Measurements from ENCODE around the gene TTLL13.
A peak's percentile ranks its signal among the peaks of the same experiment; 100 is the strongest.
"Not testable (repeated sequence)": the region's sequence is repeated elsewhere in the genome, so short reads cannot be mapped to it uniquely, and the experiment has no call there.

The TTLL13 gene

GRCh38 chr15:90240856-90241255 lies 8.5 kb upstream of the TTLL13 start:
- DNase-seq: no peak

DNA sequence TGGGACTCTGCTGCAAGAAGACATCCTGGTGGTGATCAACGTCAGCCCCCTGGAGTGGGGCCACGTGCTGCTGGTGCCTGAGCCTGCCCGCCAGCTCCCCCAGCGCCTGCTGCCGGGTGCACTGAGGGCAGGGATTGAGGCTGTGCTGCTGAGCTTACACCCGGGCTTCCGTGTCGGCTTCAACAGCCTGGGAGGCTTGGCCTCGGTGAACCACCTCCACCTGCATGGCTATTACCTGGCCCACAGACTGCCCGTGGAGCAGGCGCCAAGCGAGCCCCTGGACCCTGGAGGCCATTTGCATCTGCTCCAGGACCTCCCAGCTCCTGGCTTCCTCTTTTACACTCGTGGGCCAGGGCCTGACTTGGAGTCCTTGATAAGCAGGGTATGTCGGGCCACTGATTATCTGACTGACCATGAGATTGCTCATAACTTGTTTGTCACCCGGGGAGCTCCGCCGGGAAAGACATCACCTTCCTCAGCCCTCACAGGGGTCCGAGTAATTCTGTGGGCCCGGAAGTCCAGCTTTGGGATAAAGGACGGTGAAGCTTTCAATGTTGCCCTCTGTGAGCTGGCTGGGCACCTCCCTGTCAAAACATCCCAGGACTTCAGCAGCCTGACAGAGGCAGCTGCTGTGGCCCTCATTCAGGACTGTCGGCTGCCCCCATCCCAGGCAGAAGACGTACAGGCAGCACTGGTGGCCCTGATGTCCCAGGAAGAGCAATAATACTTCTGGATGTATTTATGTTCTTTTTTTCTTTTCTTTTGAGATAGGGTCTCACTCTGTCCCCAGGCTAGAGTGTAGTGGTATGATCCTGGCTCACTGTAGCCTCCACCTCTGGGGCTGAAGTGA lies 7.8 kb upstream of the TTLL13 start:
- DNase-seq: no peak

GRCh38 chr15:90243943-90244639 lies 5.3 kb upstream of the TTLL13 start:
- DNase-seq: no peak

DNA sequence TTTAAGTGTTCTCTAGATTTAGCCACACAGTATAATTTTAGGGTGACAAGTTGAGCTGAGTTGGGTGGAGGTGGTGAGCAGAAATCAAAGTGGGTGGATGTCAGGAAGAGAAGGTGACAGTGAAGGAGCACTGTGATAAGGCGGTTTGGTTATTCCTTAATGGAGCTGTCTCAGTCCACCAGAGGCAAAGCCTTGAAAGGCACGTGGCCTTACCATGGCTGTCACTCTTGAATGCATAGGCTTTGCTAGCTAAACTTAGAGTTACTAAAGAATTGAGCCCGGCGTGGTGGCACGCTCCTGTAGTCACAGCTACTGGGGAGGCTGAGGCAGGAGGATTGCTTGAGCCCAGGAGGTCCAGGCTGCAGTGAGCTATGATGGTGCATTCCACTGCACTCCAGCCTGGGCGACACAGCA lies 560 bp upstream of the TTLL13 start:
- DNase-seq: no peak

- DNase-seq: no peak
Observed at GRCh38 chr15:90257776-90258175, 8.4 kb downstream of the TTLL13 start.

DNA sequence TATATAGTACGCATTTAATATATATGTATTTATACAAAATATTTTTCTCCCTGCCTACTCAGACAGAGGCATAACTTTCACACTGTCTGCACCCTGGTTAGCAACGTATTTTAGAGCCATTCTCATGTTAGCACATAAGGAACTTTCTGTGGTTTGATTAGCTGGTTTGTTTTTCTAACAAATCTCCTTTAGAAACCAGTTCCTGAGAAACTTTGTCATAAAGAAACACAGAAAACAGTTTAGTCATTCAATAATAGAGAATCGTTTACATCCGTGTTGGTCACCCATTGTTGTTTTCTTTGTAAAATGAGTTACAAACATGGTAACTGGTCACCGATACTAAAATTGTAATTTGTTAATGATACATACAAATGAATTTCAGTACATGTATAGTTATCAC lies 10.2 kb downstream of the TTLL13 start:
- no peak for DNase-seq

DNA sequence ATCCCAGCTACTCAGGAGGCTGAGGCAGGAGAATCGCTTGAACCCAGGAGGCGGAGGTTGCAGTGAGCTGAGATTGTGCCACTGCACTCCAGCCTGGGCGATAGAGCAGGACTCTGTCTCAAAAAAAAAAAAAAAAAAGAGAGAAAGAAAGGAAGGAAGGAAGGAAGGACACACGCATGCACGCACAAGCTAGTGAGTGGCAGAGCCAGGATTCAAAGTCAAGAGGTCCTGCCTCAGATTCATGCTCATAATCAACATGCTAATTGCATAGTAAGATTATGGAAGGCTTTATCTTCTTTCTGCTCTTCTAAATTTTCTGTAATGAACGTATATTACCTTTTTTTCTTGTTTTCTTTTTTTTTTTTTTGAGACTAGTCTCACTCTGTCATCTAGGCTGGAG lies 11.4 kb downstream of the TTLL13 start:
- DNase-seq: not testable (repeated sequence)

GRCh38 chr15:90261811-90262210 lies 12.5 kb downstream of the TTLL13 start:
- no peak for DNase-seq

DNA sequence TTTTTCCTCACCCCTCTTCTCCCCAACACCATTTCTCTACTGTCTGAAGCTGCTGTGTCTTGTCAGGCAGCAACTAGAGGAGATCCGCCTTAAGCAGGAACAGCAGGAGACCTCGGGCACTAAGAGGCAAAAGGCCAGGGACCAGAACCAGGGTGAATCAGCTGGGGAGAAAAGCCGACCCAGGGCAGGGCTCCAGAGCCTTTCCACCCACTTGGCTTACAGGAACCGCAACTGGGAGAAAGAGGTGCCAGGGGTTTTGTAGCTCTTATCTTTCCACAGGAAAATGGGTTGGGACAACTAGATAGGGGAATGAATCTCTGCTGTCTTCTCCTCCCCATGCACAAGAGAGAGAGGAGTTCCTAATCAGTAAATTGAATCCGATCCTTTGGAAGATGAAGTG lies 13.1 kb downstream of the TTLL13 start:
- no peak for DNase-seq

- peak; percentile 14 to 43 for DNase-seq
Observed at GRCh38 chr15:90264671-90265070, 15.3 kb downstream of the TTLL13 start.

GRCh38 chr15:90265271-90266060 lies 16.1 kb downstream of the TTLL13 start, which contains the start of gene NGRN:
NGRN (plus strand) TSS chr15:90265672; CDS start chr15:90265713, 41 bp downstream.
- peak; percentile 82 to 84 for DNase-seq

- DNase-seq: peak; percentile 30 to 34
Observed at GRCh38 chr15:90266061-90266431, 16.7 kb downstream of the TTLL13 start.

DNA sequence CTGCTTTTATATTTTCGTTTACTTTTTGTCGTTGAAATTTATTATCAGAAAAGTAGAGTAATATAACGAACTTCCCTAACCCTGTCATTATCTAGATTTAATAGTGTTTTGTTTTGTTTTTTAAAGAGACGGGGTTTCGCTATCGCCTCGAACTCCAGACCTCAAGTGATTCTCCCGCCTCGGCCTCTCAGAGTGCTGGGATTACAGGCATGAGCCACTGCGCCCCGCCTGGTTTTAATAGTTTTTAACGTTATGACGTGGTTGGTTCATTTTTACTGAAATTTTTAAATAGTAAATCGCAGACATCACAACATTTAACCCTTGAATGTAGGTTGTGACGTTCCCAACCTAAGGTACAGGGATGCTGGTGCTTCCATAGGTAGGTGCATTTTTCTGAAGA lies 17.1 kb downstream of the TTLL13 start:
- DNase-seq: no peak

DNA sequence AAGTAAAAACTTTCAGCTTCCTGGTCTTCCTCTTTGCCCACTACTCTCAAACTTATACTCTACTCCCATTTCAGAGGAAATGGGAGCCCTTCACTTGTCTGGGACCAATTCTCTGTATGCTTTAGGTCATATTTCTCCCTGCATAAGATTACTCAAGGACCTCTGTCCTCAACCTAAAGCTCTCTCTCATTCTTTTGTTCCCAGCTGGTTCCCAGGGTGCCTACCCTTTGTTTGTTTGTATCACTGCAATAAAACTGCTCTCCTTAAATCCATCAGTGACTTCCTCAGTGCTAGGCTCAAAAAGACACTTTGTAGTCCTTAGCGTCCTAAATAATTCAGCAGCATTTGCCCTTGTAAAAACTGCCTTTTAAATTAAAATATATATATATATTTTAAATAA lies 19.1 kb downstream of the TTLL13 start:
- DNase-seq: no peak

GRCh38 chr15:90270502-90271150 lies 21.3 kb downstream of the TTLL13 start:
- no peak for DNase-seq

- no peak for DNase-seq
Observed at GRCh38 chr15:90271459-90272166, 22.3 kb downstream of the TTLL13 start.

DNA sequence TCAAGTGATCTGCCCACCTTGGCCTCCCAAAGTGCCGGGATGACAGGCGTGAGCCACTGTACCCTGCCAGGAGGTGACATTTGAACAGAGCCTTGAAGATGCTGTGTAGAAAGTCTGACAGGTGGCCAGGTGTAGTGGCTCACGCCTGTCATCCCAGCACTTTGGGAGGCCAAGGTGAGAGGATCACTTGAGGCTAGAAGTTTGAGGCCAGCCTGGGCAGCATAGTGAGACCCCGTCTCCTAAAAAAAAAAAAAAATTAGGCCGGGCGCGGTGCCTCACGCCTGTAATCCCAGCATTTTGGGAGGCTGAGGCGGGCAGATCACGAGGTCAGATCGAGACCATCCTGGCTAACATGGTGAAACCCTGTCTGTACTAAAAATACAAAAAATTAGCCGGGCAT lies 29.1 kb downstream of the TTLL13 start:
- DNase-seq: not testable (repeated sequence)

- not testable (repeated sequence) for DNase-seq
Observed at GRCh38 chr15:90280743-90281142, 31.4 kb downstream of the TTLL13 start.

DNA sequence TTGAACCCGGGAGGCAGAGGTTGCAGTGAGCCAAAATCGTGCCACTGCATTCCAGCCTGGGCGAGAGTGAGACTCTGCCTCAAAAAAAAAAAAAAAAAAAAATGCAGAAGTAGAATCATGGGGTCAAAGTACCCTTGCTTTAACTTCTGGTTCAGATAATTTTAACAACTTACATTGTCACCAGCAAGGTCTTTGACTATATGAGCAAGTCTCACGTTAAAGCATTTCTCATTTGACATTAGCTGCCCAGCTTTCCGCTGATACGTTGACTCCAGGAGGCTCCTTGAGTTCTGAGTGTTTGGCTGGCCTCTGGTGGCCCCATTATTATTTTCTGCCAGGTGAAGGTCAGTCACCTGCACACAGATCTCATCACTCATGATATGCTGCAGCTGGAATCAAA lies 32.3 kb downstream of the TTLL13 start:
- DNase-seq: not testable (repeated sequence)

DNA sequence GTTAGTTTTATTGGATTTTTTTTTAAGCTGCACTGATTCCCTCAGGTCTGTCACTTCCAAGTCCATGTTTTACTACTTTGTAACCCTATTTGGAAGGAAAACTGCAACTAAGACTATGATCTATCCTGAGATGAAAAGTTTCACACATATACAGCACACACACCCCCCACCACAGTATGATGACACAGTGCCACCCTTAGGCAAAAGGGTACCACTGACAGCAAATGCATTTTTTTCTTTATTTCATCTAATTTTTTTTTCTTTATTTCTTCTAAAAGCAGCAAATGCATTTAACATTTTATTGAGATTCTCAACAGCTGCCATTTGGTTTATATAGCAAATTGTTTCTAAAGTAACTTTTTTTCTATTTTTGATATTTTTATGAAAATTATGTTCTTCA lies 37.3 kb downstream of the TTLL13 start:
- DNase-seq: peak; percentile 30 to 40

- no peak for DNase-seq
Observed at GRCh38 chr15:90287101-90287500, 37.7 kb downstream of the TTLL13 start.

DNA sequence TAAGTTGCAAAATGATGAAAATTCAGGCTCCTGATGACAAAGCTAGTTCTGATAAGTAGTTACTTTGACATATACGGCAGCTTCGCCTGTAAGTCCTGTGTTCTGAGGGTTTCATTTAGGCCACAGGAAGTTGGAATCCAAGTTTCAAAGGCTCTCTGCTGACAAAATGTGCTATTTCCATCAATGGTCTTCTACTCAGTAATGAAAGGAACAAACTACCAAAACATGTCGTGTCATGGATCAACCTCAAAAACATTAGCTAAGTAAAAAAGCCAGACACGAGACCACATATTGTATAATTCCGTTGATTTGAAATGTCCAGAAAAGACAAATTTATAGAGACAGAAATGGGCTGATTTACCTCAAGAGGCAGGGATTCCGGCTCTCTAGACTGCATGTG lies 38.6 kb downstream of the TTLL13 start:
- DNase-seq: no peak

Data from AML-193 (cell line).